Measurements from ENCODE around the gene CTSZ.

- TF ChIP-seq, protein P1, sequence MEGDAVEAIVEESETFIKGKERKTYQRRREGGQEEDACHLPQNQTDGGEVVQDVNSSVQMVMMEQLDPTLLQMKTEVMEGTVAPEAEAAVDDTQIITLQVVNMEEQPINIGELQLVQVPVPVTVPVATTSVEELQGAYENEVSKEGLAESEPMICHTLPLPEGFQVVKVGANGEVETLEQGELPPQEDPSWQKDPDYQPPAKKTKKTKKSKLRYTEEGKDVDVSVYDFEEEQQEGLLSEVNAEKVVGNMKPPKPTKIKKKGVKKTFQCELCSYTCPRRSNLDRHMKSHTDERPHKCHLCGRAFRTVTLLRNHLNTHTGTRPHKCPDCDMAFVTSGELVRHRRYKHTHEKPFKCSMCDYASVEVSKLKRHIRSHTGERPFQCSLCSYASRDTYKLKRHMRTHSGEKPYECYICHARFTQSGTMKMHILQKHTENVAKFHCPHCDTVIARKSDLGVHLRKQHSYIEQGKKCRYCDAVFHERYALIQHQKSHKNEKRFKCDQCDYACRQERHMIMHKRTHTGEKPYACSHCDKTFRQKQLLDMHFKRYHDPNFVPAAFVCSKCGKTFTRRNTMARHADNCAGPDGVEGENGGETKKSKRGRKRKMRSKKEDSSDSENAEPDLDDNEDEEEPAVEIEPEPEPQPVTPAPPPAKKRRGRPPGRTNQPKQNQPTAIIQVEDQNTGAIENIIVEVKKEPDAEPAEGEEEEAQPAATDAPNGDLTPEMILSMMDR (IDR thresholded peaks at IDR 0.05; ENCODE audit: low read depth, low read length): no peak
- TF ChIP-seq, protein P2, sequence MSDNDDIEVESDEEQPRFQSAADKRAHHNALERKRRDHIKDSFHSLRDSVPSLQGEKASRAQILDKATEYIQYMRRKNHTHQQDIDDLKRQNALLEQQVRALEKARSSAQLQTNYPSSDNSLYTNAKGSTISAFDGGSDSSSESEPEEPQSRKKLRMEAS (IDR thresholded peaks at IDR 0.05; ENCODE audit: low read depth, low read length): no peak
These were observed 33.2 kb downstream of the CTSZ start for GRCh38 chr20:58973866-58974265.

All from NB4 (cell line).